SH-SY5Y (cell line): ENCODE results near the gene WHRN.

Experiments
- GATA2 ChIP-seq: IDR thresholded peaks from 2 replicates; pipeline ENCODE4 v1.6.1; 2011; ENCODE audit warnings: mild to moderate bottlenecking, low read depth, low read length
- GATA3 ChIP-seq: IDR thresholded peaks from 2 replicates; pipeline ENCODE4 v1.6.1; 2011; ENCODE audit warnings: low read depth, mild to moderate bottlenecking, low read length, moderate library complexity

DNA sequence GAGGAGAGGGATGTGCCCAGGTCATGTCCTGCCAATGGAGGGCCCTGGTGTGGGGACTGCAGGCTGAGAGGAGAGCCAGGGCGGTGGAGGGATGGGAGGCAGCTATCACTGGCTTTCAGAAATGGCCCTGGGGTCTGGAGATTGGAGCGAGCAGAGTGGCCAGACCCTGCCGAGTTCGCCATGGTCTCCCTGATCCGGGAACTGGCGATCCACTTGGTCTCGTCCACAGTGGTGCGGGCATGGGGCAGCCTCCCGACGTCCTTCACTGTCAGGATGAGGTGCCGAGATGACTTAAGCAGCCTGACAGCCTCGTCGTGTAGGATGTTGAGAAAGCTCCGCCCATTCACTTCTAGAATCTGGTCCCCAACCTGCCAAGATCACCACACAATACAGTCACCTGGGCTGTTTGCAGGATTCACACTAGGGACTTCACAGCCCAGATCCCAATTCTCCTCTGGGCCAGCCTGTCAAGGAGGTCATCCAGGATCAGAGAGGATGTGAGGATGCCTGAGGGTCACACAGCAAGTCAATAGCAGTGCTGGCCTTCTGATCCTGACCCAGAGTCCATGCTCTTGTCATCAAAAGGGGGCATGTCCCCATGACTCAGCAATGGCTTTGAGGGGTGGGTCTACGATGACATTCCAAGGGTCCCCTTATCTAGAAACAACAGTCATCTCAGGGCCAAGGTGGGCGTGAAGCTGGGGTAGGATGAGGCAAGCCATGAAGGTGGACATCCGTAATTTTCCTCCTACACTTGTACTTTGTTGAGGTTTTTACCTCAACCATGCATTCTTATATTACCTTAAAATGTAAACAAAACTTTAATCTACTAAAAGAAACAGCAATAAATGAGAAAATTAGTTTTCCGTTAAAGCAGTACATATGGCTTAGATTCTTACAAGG lies 79.0 kb downstream of the WHRN start:
- no peak for TF ChIP-seq GATA2
- TF ChIP-seq GATA3 = no peak
